Inferior parietal cortex (tissue), 1 donor: ENCODE measurements around the gene USP47.

Experiments
- DNase-seq: peaks from one replicate; pipeline ENCODE4 v3.0.0-alpha.2; 2016; ENCODE audit errors: extremely low spot score

Gene USP47

GRCh38 chr11:12001186-12001585 is 159.4 kb downstream of the USP47 start:
- no peak for DNase-seq

DNA sequence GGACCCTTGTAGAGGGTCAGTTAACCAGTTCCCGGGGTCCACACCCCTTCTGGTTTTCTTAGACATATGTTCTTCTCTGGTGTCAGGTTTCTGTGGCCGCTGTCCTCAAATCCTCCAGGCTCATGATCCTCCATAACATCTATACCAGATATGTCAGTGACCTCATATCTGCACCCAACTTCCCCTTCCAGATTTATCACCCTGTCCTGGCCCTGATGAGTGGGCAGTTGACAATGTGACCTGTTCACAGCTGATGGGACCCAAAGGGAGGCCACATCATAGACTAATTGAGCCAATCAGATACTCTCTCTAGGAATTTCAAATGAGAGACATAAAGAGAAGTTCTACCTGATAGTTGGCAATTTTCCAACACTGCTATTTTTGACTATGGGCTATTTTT is 161.6 kb downstream of the USP47 start:
- no peak for DNase-seq

DNA sequence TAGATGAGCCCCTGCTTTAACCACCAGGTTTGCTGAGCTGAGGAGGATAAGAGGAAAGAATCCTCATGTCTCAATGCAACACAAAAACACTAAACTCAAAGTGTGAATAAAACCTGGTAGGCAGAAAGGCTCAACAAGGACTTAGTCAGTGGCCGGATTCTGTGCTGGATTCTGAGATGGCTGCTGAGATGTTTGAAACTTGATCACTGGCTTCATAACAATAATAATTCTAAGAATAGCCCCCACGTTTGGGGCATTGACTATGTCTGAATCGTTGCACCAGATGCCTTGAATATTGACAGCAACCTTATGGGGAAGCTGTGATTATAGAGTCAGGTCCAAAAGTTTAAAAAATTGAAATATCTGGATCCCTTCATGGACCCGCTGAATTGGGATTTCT is 162.0 kb downstream of the USP47 start:
- DNase-seq, result no peak

DNA sequence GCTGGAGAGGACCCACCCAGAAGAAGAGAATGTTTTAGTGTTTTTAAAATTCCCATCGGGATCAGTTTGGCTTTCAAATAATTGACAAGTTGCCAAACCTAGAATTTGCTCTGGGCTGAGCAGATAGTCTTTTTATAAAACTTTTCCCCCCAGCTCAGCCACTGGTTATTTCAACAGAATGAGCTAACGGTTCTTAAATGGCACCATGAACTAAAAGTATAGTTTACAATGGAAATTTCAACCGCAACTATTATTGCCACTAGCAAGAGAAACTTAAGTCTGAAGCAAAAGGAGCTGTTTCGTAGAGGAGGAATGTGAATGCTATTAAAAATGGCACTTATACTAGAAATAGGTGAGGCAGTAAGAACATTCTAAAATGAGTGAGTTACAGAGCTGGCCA is 163.3 kb downstream of the USP47 start:
- DNase-seq, result no peak

DNA sequence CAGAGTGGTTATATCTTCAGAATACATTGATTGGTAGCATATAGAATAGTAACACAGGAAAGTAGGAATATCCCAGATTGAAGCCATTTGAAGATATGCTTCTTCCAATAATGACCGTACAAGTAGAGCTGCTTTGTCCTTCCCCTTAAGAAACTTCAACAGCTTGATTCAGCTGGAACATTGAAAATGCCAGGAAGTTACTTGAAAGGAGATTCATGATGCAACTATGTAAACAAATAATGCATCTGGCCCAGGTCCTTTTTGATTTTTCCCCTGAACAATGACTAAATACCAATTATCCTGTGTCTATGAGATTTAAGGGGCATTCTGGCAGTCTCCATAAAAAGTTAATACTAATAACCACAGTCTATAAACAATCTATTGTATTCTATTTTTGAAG is 163.7 kb downstream of the USP47 start:
- no peak for DNase-seq

DNA sequence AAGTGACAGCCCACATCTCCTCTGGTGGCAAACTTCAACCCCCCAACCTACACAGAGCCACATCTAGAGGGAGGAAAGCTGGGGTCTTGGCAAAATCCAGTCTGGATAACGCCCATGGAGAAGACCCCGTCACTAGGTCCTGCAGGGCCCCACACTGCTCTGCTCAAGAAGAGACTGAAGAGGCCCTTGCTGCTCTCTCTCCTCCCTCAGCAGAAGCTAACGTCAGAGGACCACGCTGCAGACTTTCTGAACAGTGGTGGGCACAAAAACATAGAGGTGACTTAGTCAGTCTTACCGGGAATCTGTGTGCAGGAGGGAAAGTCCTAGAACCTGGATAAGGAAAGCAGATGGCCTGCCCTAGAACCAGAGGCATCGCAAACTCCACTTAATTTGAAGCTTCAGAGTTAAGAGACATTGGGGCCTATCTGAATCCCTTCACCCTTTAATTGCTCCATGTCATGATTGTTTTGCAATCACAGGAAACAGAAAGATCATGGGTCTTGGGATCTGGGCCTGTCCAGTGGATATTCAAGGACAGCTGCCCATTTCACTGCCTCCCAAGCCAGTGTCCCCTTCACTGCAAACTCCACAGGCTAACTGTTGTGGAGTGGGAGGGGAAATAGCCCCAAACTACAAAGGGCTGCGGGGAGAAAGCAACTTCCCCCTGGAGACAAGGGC is 164.9 kb downstream of the USP47 start:
- no peak for DNase-seq

DNA sequence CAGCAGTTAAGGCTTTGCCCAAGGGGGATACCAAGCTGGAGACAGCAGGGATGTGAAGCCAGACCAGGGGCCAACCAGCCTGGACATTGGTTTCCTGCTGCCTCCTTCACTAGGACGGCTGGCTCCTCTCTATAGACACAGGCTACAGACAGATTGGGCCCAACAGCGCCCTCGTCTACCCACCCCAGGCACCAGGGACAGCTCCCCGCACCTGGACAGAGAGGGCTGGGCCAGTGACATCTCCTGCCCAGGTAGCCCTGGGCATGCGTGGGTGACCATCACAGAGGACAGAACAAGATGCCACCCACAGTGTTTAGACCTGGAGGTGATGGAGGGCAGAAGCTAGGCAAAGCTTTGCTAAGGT is 165.4 kb downstream of the USP47 start:
- DNase-seq, result no peak

- DNase-seq, result no peak
Measured at GRCh38 chr11:12007769-12008737, 166.3 kb downstream of the USP47 start, which contains the start of gene DKK3. DKK3 (minus strand) TSS chr11:12008626; CDS start chr11:12008582, 44 bp downstream.
